Hepatocyte (in vitro differentiated cells): Measurements from ENCODE around the gene SPATA45. TPM values are rescaled to one million over a fixed set of nuclear protein-coding genes. Genes with fewer than 3 reads are reported as not detected.

Source experiments
- DNase-seq: peaks from one replicate; pipeline ENCODE4 v3.0.0-alpha.2; 2016; ENCODE audit warnings: low spot score
- H2AFZ ChIP-seq: fragments of 200-600 bp; sonication (generic); 2 replicates; pipeline ENCODE4 v1.6.0; 2016; ENCODE audit warnings: antibody characterized with exemption, mild to moderate bottlenecking
- H3K27ac ChIP-seq: fragments of 200-600 bp; sonication (generic); 2 replicates; pipeline ENCODE4 v1.5.1; 2016; ENCODE audit warnings: mild to moderate bottlenecking
- H3K27me3 ChIP-seq: fragments of 200-600 bp; sonication (generic); 2 replicates; pipeline ENCODE4 v1.6.1; 2016
- H3K36me3 ChIP-seq: fragments of 200-600 bp; sonication (generic); replicated peaks from 2 replicates; pipeline ENCODE4 v1.5.1; 2016; ENCODE audit warnings: low read depth; ENCODE audit not compliant: insufficient read depth
- H3K4me1 ChIP-seq: fragments of 200-600 bp; sonication (generic); 2 replicates; pipeline ENCODE4 v1.5.1; 2016; ENCODE audit warnings: mild to moderate bottlenecking, moderate library complexity; ENCODE audit not compliant: insufficient read depth
- H3K4me2 ChIP-seq: fragments of 200-600 bp; sonication (generic); 2 replicates; pipeline ENCODE4 v1.6.0; 2016
- H3K4me3 ChIP-seq: fragments of 200-600 bp; sonication (generic); 2 replicates; pipeline ENCODE4 v1.5.1; 2016; ENCODE audit warnings: mild to moderate bottlenecking
- H3K79me2 ChIP-seq: fragments of 200-600 bp; sonication (generic); 2 replicates; pipeline ENCODE4 v1.6.0; 2017; ENCODE audit warnings: mild to moderate bottlenecking
- H3K9me2 ChIP-seq: fragments of 200-600 bp; sonication (generic); replicated peaks from 2 replicates; pipeline ENCODE4 v1.6.0; 2017; ENCODE audit warnings: mild to moderate bottlenecking; ENCODE audit not compliant: insufficient read depth
- H3K9me3 ChIP-seq: fragments of 200-600 bp; sonication (generic); 2 replicates; pipeline ENCODE4 v1.5.1; 2016; ENCODE audit warnings: low read depth, mild to moderate bottlenecking
- H4K20me1 ChIP-seq: fragments of 200-600 bp; sonication (generic); 2 replicates; pipeline ENCODE4 v1.6.0; 2016; ENCODE audit warnings: mild to moderate bottlenecking; ENCODE audit not compliant: insufficient read depth, poor library complexity, severe bottlenecking
- EZH2 ChIP-seq: fragments of 200-600 bp; sonication (generic); IDR thresholded peaks from 2 replicates; pipeline ENCODE4 v1.6.1; 2016; ENCODE audit warnings: antibody characterized with exemption, mild to moderate bottlenecking, borderline replicate concordance
- EZH2phosphoT487 ChIP-seq: fragments of 200-600 bp; sonication (generic); IDR thresholded peaks from one replicate; pipeline ENCODE4 v1.6.1; 2018; ENCODE audit warnings: antibody characterized with exemption, mild to moderate bottlenecking, low read depth, moderate library complexity; ENCODE audit not compliant: unreplicated experiment, severe bottlenecking
- WGBS: methylation state at CpG from one replicate; pipeline ENCODE4 v1.1.6; 2016; ENCODE audit warnings: low lambda C conversion rate; ENCODE audit errors: missing lambda C conversion rate; 5-methylcytosine and 5-hydroxymethylcytosine counted together
- polyA plus RNA-seq: library from polyadenylated mRNA; unstranded; fragments of >200 nt; fragmentation: Nextera tagmentation; extraction: Ambion mirVana; gene quantifications from 2 replicates; pipeline ENCODE4 v1.2.1, GENCODE V29; 2016
- total RNA-seq: library from RNA; depleted of rRNA; stranded (reverse); fragments of >200 nt; gene quantifications from 2 replicates; pipeline ENCODE4 v1.2.3, GENCODE V29; 2014
- TF ChIP-seq, protein P1 (sequence below): fragments of 200-600 bp; sonication (generic); IDR thresholded peaks from 2 replicates; pipeline ENCODE4 v1.5.1; 2016; ENCODE audit warnings: antibody characterized with exemption, mild to moderate bottlenecking; ENCODE audit not compliant: poor library complexity

The SPATA45 gene
- total and polyA plus RNA-seq, 2 experiments from 2014 or later: 0.44 TPM; not detected in 1

DNA sequence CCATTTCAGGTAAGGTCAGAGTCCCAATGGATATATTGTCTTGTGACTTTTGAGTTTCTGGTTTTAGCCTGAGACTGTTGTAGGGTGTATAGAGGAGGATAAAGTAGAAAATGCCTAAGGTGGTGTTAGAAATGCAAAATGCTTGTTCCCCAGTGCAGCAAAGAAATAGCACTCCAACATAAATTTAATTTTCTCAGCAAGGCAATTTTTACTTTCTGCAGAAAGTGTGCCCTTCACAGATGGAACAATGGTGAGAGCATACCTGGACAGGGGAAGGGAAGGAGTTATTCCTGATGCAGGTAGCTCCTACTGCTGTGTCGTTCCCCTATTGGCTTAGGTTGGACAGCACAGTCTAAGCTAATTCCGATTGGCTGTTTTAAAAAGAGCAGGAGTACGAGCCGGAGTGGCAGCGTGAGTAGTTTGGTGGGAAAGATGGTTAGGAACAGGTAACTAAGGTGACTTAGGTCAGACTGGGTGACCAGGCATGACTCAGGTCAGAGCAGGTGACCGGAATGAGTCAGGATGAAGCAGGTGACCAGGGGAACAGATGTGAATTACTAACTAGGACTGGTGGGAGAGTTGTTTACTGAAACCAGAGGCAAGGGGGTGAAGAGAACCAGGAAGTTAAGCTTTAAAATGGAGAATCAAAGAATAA, 21.5 kb downstream of the SPATA45 start:
- peak; percentile 75 for DNase-seq
- Histone ChIP-seq H3K36me3 (no peaks in the 10 kb centered on the region), H3K9me2 (no peaks in the 10 kb centered on the region), H3K79me2 (no peaks in the 10 kb centered on the region), H3K9me3 (no peaks in the 10 kb centered on the region), H3K4me1 (peaks cover 33% of the 10 kb centered on the region), H3K27ac (peak overlapping the region; percentile 91), H4K20me1 (no peaks in the 10 kb centered on the region), H2AFZ (no peak overlapping the region), H3K27me3 (no peaks in the 10 kb centered on the region), H3K4me2 (peak overlapping the region; percentile 40), H3K4me3 (no peak overlapping the region)
- TF ChIP-seq EZH2 (no peak), EZH2phosphoT487 (no peak)
- TF ChIP-seq, protein P1, sequence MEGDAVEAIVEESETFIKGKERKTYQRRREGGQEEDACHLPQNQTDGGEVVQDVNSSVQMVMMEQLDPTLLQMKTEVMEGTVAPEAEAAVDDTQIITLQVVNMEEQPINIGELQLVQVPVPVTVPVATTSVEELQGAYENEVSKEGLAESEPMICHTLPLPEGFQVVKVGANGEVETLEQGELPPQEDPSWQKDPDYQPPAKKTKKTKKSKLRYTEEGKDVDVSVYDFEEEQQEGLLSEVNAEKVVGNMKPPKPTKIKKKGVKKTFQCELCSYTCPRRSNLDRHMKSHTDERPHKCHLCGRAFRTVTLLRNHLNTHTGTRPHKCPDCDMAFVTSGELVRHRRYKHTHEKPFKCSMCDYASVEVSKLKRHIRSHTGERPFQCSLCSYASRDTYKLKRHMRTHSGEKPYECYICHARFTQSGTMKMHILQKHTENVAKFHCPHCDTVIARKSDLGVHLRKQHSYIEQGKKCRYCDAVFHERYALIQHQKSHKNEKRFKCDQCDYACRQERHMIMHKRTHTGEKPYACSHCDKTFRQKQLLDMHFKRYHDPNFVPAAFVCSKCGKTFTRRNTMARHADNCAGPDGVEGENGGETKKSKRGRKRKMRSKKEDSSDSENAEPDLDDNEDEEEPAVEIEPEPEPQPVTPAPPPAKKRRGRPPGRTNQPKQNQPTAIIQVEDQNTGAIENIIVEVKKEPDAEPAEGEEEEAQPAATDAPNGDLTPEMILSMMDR: no peak
- 55% methylated on average over 6 of the region's 6 CpGs for WGBS

- Histone ChIP-seq H3K27me3 (no peaks in the 10 kb centered on the region), H3K36me3 (no peaks in the 10 kb centered on the region), H3K4me3 (no peak overlapping the region), H3K27ac (no peak overlapping the region), H3K9me2 (no peaks in the 10 kb centered on the region), H3K79me2 (no peaks in the 10 kb centered on the region), H3K9me3 (no peaks in the 10 kb centered on the region), H2AFZ (no peak overlapping the region), H3K4me2 (no peak overlapping the region), H3K4me1 (peaks cover 46% of the 10 kb centered on the region), H4K20me1 (no peaks in the 10 kb centered on the region)
- no peak for TF ChIP-seq EZH2
- TF ChIP-seq EZH2phosphoT487: no peak
- TF ChIP-seq, protein P1: no peak
- no peak for DNase-seq
- WGBS: over 99% methylated on average over 16 of the region's 16 CpGs
Observed at GRCh38 chr1:212824201-212824600, 23.2 kb downstream of the SPATA45 start.

DNA sequence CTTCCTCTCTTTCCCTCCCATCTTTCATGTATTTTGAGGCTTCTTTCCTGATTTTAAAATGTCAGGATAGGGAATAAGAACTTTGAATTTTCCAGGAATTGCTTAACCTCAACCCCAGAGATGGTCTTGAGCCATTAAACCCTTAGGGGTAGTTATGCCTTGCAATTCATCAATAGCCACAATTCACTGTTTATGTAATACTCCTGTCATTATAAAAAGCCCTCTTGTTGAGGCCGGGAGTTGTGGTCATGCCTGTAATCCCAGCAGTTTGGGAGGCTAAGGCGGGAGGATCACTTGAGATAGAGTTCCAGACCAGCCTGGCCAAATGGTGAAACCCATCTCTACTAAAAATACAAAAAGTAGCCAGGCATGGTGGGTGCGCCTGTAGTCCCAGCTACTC, 24.5 kb downstream of the SPATA45 start:
- Histone ChIP-seq H4K20me1 (no peaks in the 10 kb centered on the region), H3K27me3 (no peaks in the 10 kb centered on the region), H3K9me3 (no peaks in the 10 kb centered on the region), H3K4me3 (no peak overlapping the region), H3K4me2 (no peak overlapping the region), H2AFZ (no peak overlapping the region), H3K79me2 (no peaks in the 10 kb centered on the region), H3K9me2 (no peaks in the 10 kb centered on the region), H3K4me1 (peaks cover 40% of the 10 kb centered on the region), H3K27ac (no peak overlapping the region), H3K36me3 (no peaks in the 10 kb centered on the region)
- TF ChIP-seq, protein P1: no peak
- TF ChIP-seq EZH2 (no peak), EZH2phosphoT487 (no peak)
- no peak for DNase-seq
- WGBS: 95% methylated on average over 3 of the region's 3 CpGs
